GM12873 (cell line): ENCODE measurements around the gene CITED2.
A peak's percentile ranks its signal among the peaks of the same experiment; 100 is the strongest.

ENCODE experiments used
- TF ChIP-seq, protein P1 (sequence below): IDR thresholded peaks from 2 replicates; pipeline ENCODE4 v1.5.1; 2012; ENCODE audit warnings: low read depth, mild to moderate bottlenecking, moderate library complexity, low read length, control low read depth; ENCODE audit not compliant: insufficient read depth; ENCODE audit errors: missing control alignments

Gene CITED2

DNA sequence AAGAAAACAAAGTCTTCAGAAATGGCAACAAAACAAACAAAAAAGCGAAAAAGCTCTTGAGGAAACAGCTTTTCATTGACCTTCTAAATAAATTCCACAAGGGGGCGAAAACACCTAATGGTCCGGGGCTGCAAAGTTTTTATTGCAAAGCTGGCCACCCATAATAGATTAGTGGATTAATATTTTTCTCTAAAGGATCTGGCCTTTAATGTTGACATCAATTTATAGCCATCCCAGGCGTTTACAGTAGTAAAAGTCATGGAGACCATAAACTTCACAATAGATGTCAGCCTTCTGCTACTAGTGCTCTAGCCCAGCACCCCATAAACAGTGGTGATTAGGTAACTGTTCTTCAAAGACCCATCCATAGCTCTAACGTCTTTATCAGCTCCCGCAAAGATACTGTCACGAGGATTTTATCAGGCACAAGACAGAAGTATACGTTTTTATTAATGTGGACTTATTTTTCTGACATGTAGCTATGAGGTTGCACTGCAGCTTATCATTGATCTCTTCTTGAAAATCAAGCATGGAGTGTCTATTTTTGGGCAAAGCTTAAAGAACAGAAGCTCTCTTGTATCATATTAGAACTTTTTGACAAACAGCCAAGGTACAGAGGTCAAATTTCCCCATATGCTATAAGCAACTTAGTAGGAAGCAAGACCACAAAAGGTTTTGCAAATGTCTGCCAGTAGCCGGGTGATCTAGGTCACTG, 4.7 kb downstream of the CITED2 start:
- TF ChIP-seq, protein P1, sequence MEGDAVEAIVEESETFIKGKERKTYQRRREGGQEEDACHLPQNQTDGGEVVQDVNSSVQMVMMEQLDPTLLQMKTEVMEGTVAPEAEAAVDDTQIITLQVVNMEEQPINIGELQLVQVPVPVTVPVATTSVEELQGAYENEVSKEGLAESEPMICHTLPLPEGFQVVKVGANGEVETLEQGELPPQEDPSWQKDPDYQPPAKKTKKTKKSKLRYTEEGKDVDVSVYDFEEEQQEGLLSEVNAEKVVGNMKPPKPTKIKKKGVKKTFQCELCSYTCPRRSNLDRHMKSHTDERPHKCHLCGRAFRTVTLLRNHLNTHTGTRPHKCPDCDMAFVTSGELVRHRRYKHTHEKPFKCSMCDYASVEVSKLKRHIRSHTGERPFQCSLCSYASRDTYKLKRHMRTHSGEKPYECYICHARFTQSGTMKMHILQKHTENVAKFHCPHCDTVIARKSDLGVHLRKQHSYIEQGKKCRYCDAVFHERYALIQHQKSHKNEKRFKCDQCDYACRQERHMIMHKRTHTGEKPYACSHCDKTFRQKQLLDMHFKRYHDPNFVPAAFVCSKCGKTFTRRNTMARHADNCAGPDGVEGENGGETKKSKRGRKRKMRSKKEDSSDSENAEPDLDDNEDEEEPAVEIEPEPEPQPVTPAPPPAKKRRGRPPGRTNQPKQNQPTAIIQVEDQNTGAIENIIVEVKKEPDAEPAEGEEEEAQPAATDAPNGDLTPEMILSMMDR = peak; percentile 60

GRCh38 chr6:139369068-139369467, 5.4 kb downstream of the CITED2 start:
- TF ChIP-seq, protein P1 = no peak

DNA sequence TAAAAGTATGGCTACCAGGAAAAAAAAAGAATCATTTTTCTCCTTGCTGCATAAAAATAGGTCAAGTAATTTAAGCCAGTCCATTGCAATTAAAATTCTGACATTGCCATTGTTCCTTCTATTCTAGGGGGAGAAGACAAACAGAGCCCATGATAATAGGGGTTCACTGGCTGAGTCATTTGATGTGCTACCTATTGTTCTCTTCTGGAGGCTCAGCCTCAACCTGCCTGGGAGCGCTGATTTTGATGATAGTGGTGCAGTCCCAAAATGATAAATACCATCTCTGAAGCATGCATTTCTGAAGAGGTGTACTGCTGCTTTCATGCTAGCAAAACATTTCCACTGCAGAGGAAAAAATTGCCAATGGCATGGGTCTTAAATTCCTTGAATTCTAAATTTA, 5.8 kb downstream of the CITED2 start:
- TF ChIP-seq, protein P1 = no peak

DNA sequence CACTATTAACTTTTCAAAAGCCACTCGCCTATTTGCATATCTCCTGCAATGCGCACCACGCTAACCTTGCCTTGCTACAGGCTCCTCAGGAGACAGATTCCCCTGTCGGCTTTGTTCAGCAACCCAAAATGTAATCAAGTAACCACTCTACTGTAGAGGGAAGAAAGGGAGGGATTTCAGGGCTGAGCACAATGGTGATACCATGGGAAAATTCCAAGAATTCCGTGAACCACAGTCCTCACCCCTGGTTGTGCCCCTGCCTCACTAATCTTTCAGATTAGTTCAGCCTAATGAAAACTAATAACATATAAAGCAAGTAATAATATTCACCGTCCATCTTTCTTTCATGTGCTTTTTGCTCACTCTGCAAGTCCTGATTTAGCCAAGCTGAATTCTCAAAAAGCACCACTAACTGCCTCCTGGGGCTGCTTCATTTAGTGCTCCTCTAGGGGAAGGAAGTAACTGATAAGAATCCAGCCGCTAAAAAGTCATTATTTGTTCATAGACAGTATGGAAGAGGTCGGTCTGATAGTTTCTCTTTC, 6.6 kb downstream of the CITED2 start:
- TF ChIP-seq, protein P1 = no peak

- TF ChIP-seq, protein P1 = no peak
These were observed 9.5 kb downstream of the CITED2 start for GRCh38 chr6:139364982-139365379.

DNA sequence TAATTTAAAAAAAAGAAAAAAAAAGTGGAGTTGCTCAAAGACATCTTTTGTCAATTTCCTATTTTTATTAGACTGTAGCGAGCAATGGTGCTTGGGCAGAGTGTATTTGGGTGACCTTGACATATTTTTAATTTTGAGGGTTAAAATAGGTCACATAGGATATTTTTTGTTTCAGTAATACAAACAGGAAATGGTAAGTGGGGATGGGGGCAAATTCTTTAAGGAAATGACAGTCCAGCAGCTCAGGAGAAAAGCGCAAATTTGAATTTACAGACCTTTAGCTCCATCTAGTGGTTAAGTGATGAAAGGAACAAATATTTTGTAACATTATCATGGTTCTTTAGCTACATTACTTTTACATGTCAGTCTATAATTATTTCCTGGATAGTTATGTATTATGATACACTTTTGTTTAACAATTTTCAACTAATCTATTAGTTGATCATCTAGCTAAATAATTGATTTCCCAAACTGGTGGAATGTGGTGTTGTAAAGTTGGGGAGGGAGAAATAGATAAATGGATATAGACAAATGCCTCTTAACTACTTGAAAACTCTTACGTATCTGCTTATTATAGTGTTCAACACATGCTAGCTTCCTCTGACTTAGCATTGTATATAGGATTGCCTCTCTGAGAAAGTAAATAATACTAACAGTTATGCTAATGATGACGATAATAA, 10.0 kb downstream of the CITED2 start:
- TF ChIP-seq, protein P1 = peak; percentile 43

DNA sequence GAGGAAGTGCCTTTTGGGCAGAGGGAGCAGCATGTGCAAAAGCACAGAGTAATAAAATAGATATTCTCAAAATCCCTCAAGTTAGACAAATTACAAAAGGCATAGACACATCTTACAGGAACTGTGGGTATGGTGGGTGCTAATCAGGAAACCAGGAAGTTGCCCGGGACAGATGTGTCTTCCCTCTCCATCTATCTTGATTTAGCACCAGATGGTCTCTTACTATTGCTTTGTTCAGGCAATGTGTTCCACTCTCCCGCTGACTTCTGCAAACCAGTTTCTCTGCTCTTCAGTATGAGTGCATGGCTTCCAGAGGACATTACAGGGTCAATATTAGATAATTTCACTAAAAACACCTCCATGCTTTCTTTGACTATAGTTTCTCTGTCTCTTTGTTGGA, 13.2 kb downstream of the CITED2 start:
- TF ChIP-seq, protein P1 = no peak
